Ammon's horn (tissue), 1 donor: ENCODE data around the gene SLC17A6.

Source experiments
- DNase-seq: peaks from one replicate; pipeline ENCODE4 v3.0.0-alpha.2; 2016; ENCODE audit warnings: low spot score

Gene SLC17A6

GRCh38 chr11:22389526-22390282 is 51.5 kb downstream of the SLC17A6 start:
- no peak for DNase-seq

- no peak for DNase-seq
These were observed 52.1 kb downstream of the SLC17A6 start for GRCh38 chr11:22390283-22390655.

- no peak for DNase-seq
These were observed 54.4 kb downstream of the SLC17A6 start for GRCh38 chr11:22392561-22392960.

GRCh38 chr11:22405377-22405776 is 67.2 kb downstream of the SLC17A6 start:
- DNase-seq = no peak

GRCh38 chr11:22407267-22407666 is 69.1 kb downstream of the SLC17A6 start:
- no peak for DNase-seq

- DNase-seq = no peak
These were observed 69.7 kb downstream of the SLC17A6 start for GRCh38 chr11:22407921-22408320.

GRCh38 chr11:22415476-22415875 is 77.3 kb downstream of the SLC17A6 start:
- no peak for DNase-seq

- DNase-seq = no peak
These were observed 78.3 kb downstream of the SLC17A6 start for GRCh38 chr11:22416462-22416861.

GRCh38 chr11:22426915-22427314 is 88.7 kb downstream of the SLC17A6 start:
- DNase-seq = no peak
